Measurements from ENCODE around the gene FBXL20. TPM values are rescaled to one million over a fixed set of nuclear protein-coding genes. Genes with fewer than 3 reads are reported as not detected.

FBXL20 gene
- total and polyA plus RNA-seq, 2 of the 8 experiments (the other 6 are each of a cell fraction or from before 2014, with no cell fraction given) = 5.5 to 11.0 TPM

GRCh38 chr17:39306509-39307212 lies 94.8 kb downstream of the FBXL20 start:
- H3K18ac ChIP-seq (ENCODE audit: extremely low read depth, low read length) = no peak overlapping the region
- no peak overlapping the region for H4K91ac ChIP-seq (replicated peaks; ENCODE audit: insufficient read length, low read length)
- no peak overlapping the region for H2BK120ac ChIP-seq (replicated peaks; ENCODE audit: low read depth, low read length)
- no peak overlapping the region for H2AFZ ChIP-seq (ENCODE audit: low read length)
- H3K4me2 ChIP-seq (ENCODE audit: insufficient read depth in 1 of 2, low read depth in 2 of 2, low read length in 2 of 2) = no peak overlapping the region
- no peak overlapping the region for H3K4ac ChIP-seq (replicated peaks; ENCODE audit: insufficient read length, low read depth, low read length)
- no peaks in the 10 kb centered on the region for H3K4me1 ChIP-seq (replicated peaks in 1 of 4; ENCODE audit: control insufficient read depth in 3 of 4, insufficient read depth in 4 of 4, low read length in 3 of 4)
- H3K79me1 ChIP-seq (ENCODE audit: low read depth, low read length) = no peaks in the 10 kb centered on the region
- H3K4me3 ChIP-seq (ENCODE audit: extremely low read depth in 1 of 4, insufficient read depth in 2 of 4, low read depth in 3 of 4, low read length in 4 of 4) = no peak overlapping the region
- no peak overlapping the region for H2BK20ac ChIP-seq (ENCODE audit: low read length)
- no peaks in the 10 kb centered on the region for H3K79me2 ChIP-seq (ENCODE audit: control insufficient read depth in 1 of 2, insufficient read depth in 2 of 2, low read length in 2 of 2)
- H2BK15ac ChIP-seq (ENCODE audit: low read length) = no peak overlapping the region
- H2BK5ac ChIP-seq (ENCODE audit: low read depth, low read length) = no peak overlapping the region
- H3K56ac ChIP-seq (replicated peaks; ENCODE audit: insufficient read length, low read depth, low read length) = no peak overlapping the region
- no peaks in the 10 kb centered on the region for H4K20me1 ChIP-seq (replicated peaks in 1 of 2; ENCODE audit: control insufficient read depth in 1 of 2, insufficient read depth in 2 of 2, low read length in 2 of 2)
- no peaks in the 10 kb centered on the region for H3K27me3 ChIP-seq (replicated peaks in 1 of 4; ENCODE audit: control insufficient read depth in 3 of 4, extremely low read depth in 1 of 4, insufficient read depth in 3 of 4, low read length in 3 of 4)
- WGBS, 2 experiments (ENCODE audit: extremely low coverage in 1 of 2, insufficient coverage in 1 of 2, insufficient read length in 1 of 2, insufficient replicate concordance in 2 of 2, low coverage in 1 of 2, low lambda C conversion rate in 2 of 2, missing lambda C conversion rate in 1 of 2) = 82% methylated on average over 3 of the region's 3 CpGs; no CpG with 5 or more reads in 1 of the 2 experiments
- H3K23ac ChIP-seq (ENCODE audit: insufficient read length) = no peak overlapping the region
- H3K9me3 ChIP-seq (ENCODE audit: insufficient read depth in 2 of 2, low read depth in 1 of 2, low read length in 1 of 2) = no peaks in the 10 kb centered on the region
- FAIRE-seq (no peak), DNase-seq (ENCODE audit: low read depth in 1 of 2, low spot score in 2 of 2) (no peak)
- no peaks in the 10 kb centered on the region for H3K36me3 ChIP-seq (ENCODE audit: control insufficient read depth in 2 of 4, insufficient read depth in 4 of 4, low read length in 3 of 4)
- no peak overlapping the region for H4K8ac ChIP-seq (ENCODE audit: extremely low read depth, insufficient read depth, low read length)
- no peak overlapping the region for H3K27ac ChIP-seq (ENCODE audit: low read depth, low read length)
- no peak overlapping the region for H2BK12ac ChIP-seq (ENCODE audit: low read depth, low read length)
- no peak overlapping the region for H3K14ac ChIP-seq (ENCODE audit: insufficient read length)
- no peaks in the 10 kb centered on the region for H3K23me2 ChIP-seq (ENCODE audit: low read depth, low read length)
- ChIA-PET CTCF (ENCODE audit: partially characterized antibody) (interaction anchor here (0.7 to 1.8 kb wide), 4 partner anchors 18 to 71 kb away, joined by 3 to 6 read pairs (median 4); no protein-coding TSS in a partner anchor), POLR2A (ENCODE audit: partially characterized antibody) (interaction anchor here (0.7 to 1.0 kb wide), 2 partner anchors 16 to 17 kb away, joined by 3 read pairs; no protein-coding TSS in a partner anchor)
- H4K5ac ChIP-seq (ENCODE audit: insufficient read length, low read depth, low read length) = no peak overlapping the region
- H2AK5ac ChIP-seq (ENCODE audit: low read depth, low read length) = no peak overlapping the region
- no peak overlapping the region for H3K9ac ChIP-seq (replicated peaks in 1 of 4; ENCODE audit: extremely low read depth in 1 of 4, low read depth in 3 of 4, low read length in 3 of 4)
- TF ChIP-seq FOSL1 (IDR thresholded peaks at IDR 0.05; ENCODE audit: insufficient read depth, low read depth, low read length) (no peak), PHF8 (conservative IDR thresholded peaks at IDR 0.05; ENCODE audit: low read depth, low read length) (no peak), SIN3A (conservative IDR thresholded peaks at IDR 0.05 in 1 of 2, IDR thresholded peaks at IDR 0.05 in 1 of 2; ENCODE audit: low read depth in 1 of 2, low read length in 2 of 2) (no peak), SRF (IDR thresholded peaks at IDR 0.05; ENCODE audit: low read depth, low read length) (no peak), CTCF (IDR thresholded peaks at IDR 0.05; ENCODE audit: control extremely low read depth in 1 of 3, insufficient read depth in 1 of 3, low read depth in 1 of 3, low read length in 3 of 3) (no peak), BACH1 (IDR thresholded peaks at IDR 0.05; ENCODE audit: low read length) (no peak), CHD1 (IDR thresholded peaks at IDR 0.05; ENCODE audit: low read depth, low read length) (no peak), CTBP2 (IDR thresholded peaks at IDR 0.05; ENCODE audit: borderline replicate concordance, insufficient read depth, insufficient read length, low read length) (no peak), HDAC6 (IDR thresholded peaks at IDR 0.05; ENCODE audit: low read depth, low read length) (no peak), NRF1 (IDR thresholded peaks at IDR 0.05; ENCODE audit: low read depth, low read length) (no peak)

Data from H1 (cell line).